Inferior parietal cortex (tissue), 1 donor: ENCODE measurements around the gene ZBTB21.

Experiments
- DNase-seq: peaks from one replicate; pipeline ENCODE4 v3.0.0-alpha.2; 2016; ENCODE audit errors: extremely low spot score

ZBTB21 gene

DNA sequence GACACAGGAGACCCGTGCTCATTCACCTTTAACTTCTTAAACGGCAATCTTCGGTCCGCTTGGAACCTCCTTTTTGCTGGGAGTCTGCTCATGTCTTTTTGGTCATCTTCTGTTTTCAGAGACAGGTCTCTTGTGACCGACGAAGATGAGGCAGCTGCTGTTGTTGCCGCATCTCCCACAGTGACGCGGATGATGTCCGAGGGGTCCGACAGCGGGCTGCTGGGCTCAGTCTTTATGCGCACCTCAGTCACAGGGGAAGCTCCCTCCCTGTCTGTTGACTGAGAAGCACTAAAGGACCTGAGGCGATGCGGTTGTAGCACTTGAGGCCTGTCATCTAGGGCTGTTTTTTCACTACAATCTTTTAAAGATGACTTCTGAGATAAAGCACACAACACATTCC, 17.6 kb downstream of the ZBTB21 start:
- no peak for DNase-seq

DNA sequence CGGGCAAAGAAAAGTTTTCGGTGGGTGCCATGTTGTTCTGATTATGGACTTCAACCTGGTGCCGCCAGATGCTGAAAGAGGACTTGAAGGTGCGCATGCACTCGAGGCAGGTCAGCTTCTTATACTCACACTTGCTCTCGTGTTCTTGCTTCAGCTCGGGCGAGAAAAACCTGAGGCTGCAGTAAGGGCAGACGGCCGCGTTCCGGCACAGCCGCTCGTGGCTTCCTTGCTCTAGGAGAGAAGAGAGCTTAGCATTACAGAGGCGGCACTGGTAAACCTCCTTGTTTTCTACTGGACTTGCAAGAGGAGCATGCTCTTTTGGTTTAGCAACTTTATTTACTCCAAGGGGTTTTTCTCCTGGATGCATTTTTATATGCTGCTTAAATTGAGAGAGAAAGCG, 18.5 kb downstream of the ZBTB21 start:
- no peak for DNase-seq

DNA sequence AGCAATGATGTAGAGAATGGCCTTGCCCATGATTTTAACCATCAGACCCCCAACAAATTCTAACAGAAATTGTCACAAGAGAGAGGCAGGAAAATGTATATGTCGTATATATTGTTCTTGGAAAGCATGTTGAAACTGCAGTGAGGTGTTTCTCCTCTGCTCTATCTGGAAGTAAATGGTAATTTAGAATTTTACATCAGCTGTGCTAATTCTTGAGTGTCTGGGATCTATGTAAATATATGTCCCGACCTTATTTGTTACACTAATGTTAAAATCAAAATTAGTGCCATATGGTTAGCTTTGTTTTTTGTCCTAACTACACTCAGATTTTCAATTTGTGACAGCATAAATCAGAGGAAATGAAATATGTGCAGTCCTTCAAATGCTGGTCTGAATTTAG, 20.5 kb downstream of the ZBTB21 start:
- DNase-seq = no peak

DNA sequence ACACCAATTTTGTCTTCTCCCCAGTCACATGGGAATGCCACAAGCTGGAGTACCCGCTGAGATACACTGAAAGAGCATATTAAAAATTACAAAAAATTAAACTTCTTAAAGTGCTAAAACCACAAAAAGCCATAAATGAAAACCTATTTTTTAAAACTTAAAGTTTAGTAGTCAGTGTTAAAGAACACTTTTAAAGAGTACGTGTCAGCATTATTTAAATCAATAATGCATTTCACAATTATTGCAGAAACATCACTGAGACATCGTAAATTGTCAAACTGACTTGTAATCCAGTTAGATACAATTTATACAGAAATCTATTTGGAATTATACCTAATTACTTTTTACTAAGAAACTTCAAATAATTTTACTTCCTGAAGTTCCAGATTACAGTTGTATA, 22.9 kb downstream of the ZBTB21 start:
- no peak for DNase-seq

DNA sequence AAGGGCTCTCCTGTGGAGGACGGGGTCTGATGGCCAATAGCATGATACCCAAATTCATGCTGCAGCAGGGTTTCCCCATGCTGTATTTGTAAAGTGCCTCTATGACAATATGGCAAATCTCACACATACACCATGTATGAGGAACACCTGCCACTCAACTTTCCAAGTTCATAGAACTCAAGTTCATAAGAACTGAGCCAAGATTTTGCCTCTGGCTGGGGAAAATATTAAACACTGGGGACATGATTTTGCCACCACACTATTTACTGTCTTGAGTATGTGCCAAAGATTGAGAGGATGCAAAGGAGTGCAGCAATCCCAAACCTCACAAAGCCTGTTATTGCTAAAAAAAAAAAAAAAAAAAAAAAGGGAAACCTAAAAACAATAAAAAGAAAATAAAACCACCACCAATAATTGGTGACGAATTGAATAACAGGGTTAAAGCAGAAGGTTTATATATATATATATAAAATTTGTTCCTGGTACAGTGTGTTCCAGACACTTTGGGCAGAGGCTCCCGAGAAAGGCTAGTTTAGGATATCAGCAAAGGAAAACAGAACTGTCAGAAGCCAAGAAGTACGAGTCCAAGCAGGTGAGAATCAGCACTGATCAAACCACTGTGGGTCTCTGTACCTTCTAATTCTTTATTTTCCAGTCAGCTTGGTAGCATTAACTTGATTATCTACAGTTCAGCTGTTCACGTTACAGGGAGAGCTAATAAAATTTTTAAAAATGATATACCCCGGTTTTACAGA, 24.3 kb downstream of the ZBTB21 start:
- DNase-seq = no peak

DNA sequence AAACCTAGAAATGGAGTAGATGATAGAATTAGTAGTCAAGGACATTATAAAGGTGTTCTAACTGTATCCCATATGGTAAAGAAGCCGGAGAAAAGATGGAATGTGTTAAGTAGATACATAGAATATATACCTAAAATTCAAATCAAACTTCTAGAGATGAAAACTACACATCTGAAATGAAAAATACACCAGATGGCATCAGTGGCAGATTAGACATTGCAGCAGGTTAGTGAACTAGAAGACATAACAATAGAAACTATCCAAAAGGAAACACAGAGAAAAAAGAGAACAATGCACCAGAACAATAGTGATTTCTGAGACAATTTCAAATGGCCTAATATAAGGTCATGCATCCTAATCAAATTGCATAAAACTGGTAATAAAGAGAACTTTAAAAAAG, 26.9 kb downstream of the ZBTB21 start:
- DNase-seq = no peak

DNA sequence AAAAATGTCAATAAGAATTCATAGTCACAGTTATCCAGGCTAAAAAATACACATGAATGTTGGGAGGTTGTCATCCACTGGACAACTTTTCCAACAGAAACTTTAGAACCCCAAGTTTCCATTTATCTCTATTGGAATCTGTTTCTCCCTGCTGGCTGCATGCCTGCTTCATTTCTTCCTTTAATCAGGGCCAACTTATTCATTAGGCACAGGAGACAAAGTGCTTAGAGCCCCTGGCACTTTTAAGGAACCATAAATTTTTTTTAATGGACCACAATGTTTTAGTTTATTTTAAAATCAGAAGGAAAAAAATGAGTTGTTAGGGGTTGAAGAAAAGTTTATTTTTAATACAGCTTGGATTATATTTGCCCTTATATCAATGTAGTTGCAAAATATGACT, 29.6 kb downstream of the ZBTB21 start:
- no peak for DNase-seq

DNA sequence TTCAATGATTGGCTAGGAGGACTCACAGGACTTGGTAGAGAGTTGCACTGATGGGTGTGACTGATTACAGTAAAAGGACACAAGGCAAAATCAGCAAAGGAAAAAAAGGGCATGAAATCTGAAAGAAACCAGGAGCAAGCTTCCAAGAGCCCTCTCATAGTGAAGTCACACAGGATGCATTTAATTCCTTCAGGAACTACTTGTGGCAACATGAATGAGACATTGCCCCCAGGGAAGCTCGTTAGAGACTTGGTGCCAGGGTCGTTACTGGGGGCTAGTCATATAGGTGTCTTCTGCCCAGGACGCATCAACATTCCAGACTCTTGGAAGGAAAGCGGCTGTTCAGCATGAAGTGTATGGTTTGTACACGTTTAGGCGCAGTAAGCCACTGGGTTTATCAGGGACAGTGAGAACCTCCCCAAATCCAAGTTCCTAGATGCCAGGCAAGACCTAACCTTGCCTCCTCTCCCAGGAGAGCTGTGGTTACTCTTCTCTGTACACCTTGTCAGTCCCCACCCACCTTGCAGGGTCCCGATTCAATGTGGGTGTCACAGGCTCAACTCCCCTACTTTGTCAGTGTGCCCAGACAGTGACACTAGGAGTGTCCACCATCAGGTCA, 30.3 kb downstream of the ZBTB21 start:
- DNase-seq = no peak

DNA sequence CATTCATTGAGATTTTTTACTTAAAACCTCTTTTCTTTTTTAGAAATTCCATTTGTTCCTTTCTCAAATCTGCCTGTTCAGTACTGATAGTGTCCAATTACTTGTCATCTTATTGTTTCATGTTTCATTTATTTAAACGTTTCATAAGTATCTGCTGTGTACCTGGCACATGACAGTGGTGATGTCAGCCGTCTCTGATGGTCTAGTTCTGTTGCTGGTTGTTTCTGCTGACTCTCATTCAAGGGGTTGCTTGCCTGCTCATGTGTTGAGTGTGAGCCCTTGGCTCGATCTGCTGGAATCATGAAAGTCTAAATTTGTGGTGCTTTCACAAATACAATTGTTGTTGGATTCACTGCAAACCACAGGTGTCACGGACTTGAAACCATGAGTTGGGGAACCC, 30.8 kb downstream of the ZBTB21 start:
- DNase-seq = no peak

DNA sequence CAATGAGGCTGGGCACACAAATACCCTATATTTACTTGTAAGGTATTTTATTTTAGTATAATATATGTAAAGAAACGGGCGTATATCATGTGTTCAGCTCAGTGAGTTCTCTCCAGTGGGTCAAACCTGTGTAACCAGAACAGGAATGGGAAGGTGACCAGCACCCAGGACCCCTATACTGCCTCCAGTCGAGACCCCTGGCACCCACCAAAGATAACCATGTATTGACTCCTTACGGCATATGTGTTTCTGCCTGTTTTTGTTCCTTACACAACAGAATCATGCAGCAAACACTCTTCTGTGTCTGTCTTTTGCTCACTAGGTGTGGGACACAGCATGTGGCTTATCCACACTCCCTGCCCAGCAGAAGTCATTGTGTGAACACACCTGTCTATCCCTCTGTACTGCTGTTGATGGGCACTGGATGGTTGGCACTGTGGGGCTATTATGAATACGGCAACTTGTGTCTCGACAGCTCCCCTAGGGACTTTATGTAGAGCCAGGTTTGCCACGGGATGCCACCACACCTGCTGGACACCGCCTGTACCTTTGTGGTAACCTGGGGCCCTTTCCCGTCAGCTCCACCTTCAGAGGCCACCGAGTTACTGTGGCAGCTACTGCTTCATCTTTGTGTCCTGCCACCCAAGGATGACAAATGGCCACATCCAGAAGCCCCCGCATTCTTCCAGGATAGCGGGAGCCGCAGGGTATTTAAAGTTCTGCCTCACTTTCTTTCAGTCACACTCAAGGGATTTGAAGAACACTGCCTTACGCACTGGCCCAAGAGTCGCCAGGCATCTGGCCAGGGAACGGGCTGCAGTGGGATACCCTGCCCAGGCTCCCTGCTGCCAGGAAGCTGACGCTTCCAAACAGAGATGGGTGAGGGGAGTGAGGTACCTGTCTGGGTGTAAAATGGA, 32.9 kb downstream of the ZBTB21 start:
- DNase-seq = no peak

DNA sequence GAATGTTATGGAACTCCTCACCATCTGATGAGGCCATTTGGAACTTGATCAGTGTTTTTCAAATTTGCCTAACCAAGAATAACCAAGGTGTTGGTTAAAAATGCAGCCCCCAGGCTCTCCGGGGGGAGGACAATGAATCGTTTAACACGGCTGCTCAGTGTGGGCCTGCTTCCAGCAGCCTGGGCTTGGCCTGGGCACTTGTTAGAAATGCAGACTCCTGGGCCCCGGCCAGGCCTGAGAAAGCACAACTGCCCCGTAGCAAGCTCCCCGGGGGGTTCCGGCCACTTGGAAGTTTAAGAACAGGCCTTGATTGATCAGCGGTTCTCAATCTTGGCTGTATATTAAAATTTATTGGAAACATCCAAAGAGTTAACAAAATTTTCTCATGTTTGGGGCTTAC, 33.5 kb downstream of the ZBTB21 start:
- no peak for DNase-seq

DNA sequence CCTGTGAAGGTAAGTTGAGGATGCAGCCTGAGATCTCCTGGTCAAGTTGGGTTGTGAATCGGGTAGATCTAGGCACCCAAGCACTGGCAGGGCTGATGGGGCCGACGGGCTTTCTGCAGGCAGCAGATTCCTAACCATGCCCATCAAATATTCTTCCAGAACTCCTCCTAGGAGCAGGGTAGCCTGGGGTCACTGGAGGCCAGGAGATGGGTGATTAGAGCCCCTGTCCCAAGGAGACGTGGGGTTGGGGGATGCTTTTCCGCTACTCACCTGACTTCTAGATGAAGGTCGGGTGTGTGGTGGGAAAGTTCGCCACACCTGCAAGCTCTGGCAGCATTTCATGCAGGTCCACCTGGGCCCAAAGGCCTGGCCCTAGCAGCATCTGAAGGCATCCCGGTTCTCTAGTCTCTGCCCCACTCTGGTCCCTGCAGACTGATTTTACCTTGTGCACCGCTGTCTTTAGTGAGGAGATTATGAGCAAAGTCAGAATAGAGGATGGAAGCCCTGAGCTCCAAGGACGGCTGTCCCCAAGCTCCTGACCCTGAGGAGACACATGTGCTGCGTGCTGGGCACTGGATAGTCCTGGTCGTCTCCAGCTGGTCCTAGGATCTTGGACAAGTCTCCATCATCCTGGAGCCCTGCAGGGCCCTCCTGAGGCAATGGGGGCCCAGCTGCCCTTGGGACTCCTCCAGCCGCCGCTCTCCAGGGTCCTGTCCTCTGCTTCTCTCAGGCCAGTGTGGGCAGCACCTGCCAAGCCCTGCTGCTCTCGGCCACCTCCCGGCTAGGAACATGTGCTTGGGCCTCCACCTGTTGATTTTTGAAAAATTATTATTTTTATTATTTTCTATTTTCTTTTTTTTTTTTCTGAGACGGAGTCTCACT, 34.5 kb downstream of the ZBTB21 start:
- no peak for DNase-seq

DNA sequence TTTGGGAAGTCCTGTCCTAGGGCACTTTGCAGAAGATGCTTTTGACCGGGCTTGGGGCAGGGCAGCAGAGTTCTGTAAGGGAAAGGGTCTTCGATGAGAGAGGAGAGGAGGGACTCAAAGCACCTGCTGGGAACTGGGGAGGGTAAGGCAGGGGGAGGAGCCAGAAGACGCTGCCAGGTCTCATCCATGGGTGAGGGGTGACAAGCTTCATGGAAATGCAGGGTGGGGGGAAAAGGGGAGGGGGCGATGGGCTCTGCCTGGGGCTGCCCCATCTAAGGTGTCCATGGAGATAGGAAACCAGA, 35.5 kb downstream of the ZBTB21 start:
- no peak for DNase-seq

DNA sequence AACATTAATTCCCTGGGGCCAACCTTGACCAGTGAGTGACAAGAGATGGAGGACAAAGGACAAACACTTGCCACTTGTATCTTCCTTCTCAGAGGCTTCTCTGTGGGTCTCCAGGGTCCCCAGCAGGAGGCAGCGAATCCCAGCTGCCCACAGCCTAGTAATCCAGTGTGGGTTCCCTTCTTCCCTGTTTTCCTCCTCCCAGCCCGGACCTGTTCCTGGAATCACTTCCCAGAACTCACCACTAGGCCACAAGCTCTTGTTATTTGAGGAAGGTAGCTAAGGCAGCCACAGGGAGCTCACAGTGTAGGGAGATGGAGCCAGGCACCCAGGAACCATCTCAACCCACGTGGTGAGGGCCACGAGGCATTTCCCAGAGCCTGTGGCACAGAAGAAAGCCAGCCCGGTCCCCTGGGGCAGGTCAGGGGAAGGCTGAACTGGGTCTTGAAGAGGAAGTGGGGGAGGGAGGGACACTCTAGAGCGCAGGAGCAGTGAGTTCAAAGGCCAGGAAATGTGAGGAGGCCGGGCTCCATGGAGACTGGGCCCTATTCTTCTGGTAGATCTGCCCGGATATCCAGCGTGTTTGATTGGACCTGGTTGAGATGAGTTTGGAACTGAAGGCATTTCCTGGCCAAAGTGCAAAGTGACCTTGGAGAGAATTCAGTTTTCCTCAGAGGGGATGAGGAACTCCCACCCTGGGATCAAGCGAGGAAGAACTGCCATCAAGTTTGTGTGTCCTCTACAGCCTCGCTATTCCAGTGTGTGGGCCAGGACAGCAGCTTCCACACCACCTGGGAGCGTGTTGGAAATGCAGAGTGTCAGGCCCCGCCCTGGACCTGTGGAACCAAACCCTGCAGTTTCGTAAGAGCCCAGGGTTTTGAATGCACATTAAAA, 36.1 kb downstream of the ZBTB21 start:
- no peak for DNase-seq

DNA sequence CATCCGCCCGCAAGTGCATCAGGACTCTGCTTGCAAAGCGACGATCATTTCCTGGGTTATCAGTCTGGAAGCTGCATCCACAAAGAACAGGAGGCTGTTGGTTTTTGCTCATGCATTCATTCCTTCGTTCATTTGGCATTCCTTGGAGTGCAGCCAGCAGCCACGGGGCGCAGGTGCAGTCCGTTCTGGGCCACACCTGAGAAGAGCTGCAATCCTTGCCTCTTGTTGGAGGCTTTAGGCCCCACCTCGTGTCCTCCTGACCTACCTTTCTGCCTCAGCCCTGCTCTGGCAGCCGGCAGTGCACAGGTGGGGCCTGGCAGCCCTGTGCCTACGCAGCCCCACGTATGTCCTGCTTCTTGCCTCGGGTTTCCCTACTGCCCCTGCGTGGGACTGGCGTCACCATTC, 36.7 kb downstream of the ZBTB21 start:
- no peak for DNase-seq

DNA sequence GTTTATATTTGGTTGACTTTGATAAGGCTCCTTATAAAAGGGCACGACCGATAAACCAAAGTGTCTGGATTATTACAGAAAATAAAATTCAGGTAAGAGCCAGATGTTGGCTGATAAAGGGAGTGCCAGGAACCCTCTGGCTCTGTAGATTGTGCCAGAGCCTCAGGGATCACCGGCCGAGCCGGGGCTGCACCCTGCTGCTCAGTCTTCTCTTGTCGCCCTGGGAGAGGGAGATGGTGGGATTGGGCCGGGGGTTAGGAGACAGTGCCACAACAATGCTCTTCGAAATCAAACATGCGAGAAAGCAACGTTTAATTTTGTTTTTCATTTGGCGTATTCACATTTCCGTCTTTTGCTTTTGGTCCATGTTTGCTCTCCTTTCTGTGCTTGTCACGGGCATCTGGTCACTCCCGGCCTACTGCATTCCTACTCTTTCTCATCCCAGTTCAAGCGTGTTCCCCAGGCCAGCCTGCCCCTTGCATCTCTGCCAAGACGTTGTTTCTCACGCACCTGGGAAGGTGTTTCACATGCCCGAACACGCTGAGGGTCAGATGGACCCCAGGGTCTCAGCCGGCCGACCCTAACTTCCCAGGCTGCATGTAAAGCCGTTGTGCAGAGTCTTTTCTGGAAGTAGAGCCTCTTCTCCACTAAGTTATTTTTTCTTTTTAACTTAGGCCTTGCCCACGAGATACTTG, 37.5 kb downstream of the ZBTB21 start:
- no peak for DNase-seq

DNA sequence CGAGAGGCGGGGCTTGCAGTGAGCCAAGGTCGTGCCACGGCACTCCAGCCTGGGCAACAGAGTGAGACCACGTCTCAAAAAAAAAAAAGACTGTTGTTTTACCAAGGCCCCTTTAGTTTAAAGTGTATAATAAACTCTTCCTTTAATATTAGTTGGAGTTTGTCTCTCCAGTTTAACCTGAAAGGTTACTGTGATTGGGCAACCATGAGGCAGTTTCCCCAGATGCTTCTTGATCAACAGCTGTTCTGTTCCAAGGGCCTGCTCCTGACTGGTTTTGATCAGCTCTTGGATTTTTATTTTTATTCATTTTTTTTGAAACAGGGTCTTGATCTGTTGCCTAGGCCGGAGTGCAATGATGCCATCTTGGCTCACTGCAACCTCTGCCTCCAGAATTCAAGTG, 38.3 kb downstream of the ZBTB21 start:
- DNase-seq = no peak

DNA sequence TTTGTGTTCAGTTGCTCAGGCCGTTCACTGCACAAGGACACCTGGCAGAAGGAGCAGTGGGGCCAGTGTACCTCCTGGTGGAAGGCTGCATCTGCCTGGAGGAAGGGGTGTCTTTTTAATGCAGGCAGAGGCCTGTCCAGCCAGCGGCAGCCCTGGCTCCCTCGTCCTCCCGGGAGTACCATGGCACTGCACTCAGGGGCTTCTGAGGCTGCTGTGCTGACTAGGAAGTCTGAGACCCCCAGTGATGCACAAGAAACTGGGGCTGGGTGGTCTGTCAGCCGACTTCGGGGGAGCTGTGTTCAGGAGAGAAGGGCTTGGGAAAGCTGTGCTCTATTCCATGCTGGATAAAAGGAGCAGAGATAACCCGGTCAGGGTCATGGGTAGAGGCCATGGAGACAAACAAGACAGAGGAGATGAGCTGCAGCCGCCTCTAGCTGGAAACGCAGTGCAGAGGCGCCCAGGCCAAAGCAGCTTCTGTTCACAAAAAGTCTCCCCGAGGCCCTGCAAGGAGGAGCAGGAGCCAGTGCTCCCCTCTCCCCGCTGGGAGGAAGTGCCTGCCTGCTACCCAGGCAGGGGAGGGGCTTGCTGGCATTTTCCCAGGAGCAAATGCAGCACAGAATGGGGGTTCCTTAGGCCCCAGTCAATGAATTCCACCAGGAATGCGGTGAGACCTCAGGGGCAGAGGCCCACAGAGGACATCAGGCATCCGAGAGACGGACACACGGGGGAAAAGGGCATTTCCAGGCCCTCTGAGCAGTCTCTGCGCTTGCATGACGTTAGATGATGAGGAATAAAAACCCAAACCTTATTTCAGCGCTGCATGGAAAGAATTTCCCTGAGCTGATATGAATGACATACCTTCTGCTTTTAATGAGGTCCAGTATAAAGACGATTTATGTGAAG, 39.2 kb downstream of the ZBTB21 start:
- no peak for DNase-seq

DNA sequence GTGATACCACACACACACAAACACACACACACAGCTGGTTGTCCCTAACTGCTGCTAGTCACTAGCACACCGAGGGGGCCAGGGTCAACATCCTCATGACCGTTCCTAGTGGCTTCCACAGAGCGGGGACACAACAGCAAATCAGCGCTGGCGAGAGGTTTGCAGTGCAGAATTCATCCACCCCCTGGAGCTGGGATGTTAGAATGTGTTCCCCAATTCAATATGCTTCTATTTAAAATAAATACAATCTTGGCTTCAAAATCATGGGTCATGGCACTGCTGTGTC, 40.1 kb downstream of the ZBTB21 start:
- DNase-seq = no peak
